SKM-1 treated with dmso at 0.1 percent for 144 hours (cell line): Measurements from ENCODE around the gene ESPNL.
A peak's percentile ranks its signal among the peaks of the same experiment; 100 is the strongest.

Source experiments
- DNase-seq: peaks from one replicate; lab custom pipeline; 2025; ENCODE audit not compliant: unreplicated experiment; lab: John Stamatoyannopoulos, UW

ESPNL gene

GRCh38 chr2:238127165-238128060 is 27.3 kb downstream of the ESPNL start:
- no peak for DNase-seq

GRCh38 chr2:238128061-238128440 is 27.9 kb downstream of the ESPNL start:
- no peak for DNase-seq

DNA sequence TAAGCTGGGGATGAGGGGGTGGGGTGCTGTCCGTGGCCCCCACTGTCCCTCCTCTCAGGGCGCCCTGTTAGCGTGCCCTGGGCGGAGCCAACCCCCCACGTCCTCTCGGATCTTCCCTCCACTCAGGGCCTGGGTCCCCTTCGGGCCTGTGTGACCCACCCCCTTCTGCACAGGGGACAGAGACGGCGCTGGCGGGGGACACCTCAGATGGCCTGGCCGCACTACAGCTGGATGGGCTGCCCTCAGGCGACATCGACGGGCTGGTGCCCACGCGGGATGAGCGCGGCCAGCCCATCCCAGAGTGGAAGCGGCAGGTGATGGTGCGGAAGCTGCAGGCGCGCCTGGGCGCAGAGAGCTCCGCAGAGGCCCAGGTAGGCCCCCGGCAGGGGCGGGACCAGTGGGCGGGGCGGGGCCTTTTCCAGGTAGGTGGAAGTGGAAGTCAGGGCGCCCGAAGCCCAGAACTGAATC is 28.4 kb downstream of the ESPNL start:
- DNase-seq = no peak

- DNase-seq = no peak
These were observed 29.2 kb downstream of the ESPNL start for GRCh38 chr2:238129166-238130010.

GRCh38 chr2:238130111-238130695 is 30.1 kb downstream of the ESPNL start:
- DNase-seq = no peak

DNA sequence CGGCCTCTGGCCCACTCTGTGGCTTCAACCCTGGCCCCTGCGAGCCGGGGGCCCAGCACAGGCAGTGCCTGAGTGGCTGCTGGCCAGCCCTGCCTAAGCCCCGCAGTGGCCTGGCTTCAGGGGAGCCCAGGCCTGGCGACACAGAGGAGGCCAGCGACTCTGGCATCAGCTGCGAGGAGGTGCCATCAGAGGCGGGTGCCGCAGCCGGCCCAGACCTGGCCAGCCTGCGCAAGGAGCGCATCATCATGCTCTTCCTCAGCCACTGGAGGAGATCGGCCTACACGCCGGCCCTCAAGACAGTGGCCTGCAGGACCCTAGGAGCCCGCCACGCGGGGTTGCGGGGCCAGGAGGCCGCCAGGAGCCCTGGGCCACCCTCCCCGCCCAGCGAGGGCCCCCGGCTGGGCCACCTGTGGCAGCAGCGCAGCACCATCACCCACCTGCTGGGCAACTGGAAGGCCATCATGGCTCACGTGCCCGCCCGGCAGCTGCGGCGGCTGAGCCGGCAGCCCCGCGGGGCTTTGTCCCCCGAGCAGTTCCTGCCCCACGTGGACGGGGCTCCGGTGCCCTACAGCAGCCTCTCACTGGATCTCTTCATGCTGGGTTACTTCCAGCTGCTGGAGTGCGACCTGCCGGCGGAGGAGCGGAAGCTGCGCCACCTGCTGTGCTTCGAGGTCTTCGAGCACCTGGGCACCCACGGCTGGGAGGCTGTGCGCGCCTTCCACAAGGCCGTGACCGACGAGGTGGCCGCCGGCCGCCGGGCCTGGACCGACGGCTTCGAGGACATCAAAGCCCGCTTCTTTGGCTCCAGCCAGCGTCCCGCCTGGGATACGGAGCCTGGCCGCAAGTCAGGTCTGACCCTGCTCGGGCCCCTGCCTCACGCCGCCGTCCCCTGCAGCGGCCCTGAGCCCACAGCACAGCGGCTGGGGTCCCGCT is 30.8 kb downstream of the ESPNL start:
- DNase-seq = no peak

DNA sequence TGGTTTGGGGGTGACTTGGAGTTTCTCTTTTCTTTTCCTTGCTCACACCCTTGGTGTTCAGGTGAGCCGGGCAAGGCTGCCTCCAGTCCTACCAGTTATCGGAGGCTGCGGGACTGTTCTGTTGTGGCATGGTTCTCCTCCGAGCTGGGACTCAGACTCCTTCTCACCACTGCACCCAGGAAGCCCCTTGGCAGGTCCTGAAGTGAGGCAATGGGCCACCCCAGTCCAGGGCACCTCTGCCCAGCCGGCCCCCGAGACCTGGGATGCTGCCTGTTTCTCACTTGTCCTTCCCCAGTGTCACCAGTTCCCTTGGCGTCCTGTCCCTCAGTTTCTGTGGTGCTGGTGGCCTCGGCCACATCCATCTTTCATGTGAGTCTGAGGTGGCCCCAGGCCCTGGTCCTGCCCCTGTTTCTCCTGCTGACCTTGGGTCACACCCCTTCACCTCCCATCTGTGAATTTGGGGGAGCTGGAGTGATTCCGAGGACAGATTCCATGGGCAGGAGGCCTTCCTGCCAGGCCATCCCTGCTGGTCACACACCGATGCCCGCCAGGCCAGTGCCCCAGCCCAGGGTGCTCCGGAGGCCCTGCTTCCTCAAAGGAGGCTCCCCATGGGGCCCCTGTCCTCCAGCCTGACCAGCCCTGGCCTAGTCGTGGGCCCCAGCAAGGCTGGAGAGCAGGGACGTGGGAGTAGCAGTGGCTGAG is 31.8 kb downstream of the ESPNL start:
- no peak for DNase-seq

DNA sequence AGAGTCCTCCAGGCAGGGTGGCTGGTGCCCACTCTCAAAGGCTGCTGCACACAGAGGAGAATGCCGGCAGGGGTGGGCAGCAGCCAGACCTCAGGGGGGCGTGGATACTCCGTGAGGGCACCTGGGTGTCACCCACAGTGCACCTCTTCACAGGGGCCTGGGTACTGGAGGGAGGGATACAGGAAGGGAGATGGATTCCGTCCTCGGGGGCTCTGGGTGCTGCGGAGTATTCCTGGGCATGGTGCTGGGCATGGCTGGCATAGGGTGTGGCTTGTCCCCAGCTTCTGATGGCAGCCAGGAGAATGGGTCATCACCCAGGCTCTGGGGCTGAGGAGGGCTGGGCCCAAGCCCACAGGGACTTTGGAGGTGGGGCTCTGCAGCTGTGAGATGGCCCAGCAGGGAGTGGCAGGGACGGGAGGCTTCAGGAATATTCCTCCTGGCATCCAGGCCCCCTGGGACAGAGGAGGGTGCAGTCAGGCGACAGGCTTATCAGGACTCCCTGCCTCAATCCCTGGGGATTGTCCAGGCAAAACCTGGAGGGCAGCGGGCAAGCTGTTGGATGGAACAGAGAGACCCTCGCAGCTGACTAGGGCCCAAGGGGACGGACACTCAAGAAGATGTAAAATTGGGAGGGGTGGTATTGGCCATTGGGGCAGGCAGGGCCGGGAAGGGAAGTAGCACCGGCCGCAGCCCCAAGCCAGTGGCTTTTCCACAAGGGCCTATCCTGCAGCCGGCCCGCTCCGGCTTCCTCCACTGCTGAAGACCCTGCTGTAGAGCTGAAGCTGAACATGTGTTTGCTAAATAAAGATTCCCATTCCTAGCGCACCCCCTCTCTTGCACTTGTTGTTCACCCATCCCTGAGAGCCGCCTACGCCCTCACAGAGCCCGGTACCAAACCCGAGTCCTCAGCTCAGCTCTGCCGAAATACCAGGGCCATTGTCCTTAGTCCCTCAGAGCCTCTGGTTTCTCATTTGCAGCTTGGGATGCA is 32.6 kb downstream of the ESPNL start:
- no peak for DNase-seq

DNA sequence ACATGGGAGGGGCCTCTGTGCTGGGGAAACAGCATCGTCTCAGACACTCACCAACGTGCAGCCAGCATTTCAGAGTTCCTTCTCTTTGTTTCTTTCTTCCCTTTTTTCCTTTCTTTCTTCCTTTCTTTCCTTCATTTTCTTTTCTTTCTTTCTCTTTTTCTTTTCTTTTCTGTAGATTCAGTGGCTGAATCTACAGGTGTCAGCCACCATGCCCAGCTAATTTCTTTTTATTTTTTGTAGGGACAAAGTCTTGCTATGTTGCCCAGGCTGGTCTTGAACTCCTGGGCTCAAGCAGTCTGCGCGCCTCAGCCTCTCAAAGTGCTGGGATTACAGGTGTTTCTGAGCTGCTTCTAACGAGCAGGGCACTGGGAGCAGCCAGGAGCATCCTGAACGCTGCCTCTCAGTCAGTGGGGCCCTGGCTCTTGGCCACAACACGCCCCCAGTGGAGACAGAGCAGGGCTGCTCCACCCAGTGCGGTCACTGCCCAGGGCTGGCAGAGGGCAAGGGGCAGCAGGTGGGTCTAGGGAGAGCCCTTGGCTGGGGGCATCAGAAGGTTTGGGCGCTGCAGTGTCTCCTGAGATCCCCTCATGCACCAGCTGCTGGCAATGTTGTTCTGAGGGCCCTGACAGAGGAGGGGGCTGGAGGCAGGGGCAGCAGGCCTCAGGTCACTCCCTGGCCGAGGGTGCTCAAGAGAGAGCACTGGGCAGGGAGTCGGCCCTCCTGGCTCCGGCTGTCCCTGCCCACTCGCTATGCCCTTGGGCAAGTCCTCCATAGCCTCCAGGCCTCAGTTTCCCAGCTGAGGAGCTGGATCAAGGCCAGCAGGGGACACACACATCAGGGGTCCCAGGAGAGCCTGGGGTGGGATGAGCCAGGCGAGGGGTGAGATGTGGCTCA is 33.6 kb downstream of the ESPNL start:
- DNase-seq = no peak

GRCh38 chr2:238134393-238134785 is 34.2 kb downstream of the ESPNL start:
- no peak for DNase-seq

DNA sequence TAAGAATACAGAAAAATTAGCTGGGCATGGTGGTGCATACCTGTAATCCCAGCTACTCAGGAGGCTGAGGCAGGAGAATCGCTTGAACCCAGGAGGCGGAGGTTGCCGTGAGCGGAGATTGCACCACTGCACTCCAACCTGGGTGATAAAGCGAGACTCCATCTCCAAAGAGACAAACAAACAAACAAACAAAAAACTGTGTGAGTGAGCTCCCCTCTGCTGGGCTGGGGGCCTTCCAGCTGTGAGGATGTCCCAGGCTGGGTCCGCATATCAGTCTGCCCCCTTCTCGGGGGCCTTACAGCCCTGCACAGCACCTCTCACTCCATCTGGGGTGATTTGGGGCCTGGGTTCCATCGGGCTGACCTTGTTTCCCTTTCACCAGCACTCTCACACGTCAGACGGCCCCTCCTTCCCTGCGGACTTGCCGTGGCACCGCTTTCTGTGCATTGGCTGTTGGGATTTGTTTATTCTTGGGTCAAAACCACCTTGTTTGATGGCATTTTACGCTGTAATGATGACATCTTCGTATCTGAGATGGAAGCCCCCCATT is 35.5 kb downstream of the ESPNL start:
- DNase-seq = no peak

GRCh38 chr2:238136820-238137537 is 36.8 kb downstream of the ESPNL start:
- peak; percentile 50 for DNase-seq

DNA sequence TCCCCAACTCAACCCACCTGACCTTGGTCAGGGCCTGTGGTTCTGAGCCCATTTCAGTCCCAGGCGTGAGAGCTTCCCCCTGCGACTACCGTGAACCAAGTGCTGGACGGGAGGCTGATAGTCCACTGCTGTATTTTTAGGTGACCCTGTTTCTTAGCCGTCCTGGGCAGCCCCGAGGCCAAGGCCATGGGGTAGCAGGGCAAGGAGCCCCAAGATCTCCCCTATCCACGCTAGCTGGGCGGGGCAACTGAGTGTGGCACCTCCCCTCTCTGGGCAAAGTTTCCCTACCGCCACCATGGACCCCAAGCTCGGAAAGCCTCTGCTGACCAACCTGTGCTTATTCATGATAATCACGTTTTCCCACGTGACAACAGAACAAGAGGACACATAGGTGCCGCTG is 37.7 kb downstream of the ESPNL start:
- DNase-seq = no peak

- DNase-seq = no peak
These were observed 38.4 kb downstream of the ESPNL start, which contains the start of gene KLHL30 for GRCh38 chr2:238138331-238139195. TSS of gene KLHL30 (plus strand) at chr2:238138668. CDS start at chr2:238140755, 2,087 bp downstream.

DNA sequence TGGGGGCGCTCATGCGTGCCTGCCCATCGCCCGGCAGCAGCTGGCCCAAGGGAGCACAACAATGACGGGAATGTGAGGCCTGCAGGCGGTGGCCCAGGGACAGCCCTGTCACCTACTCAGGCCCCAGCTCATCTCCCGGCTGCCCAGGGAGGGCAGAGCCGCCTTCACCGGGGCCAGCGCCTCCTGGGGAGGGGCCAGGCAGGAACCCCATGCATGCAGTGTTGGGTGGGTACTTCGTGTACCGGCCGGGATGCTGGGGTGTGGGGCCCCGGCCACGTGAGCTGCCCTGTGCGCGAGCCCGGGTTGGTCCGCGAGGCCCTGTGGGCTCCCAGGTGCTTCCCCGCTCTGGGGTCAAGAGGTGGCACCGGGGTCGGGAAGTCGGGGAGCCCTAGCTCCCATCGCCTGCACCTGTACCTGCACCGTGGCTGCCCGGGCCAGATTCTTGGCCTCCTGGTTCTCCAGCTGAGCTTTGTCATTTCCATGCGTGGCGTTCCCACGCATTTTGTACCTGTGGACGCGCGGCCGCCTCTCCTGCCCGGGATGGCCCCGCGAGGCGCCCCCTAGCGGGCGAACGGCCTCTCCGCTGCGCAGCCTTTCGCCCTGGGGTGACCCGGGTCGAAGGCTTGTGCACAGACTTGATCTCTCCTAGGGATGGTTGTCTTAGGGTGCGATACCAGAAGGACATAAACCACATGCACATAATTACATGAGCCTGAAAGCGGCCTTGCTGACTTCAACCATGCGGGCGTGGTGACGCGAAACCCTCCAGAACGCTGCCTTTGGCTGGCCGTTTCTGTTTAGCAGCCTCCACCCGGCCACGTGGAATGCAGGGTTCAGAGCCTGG is 39.3 kb downstream of the ESPNL start:
- no peak for DNase-seq
